NB4 (cell line): ENCODE measurements around the gene JRKL.

Experiments
- DNase-seq: peaks from one replicate; pipeline ENCODE4 v3.0.0; 2010; ENCODE audit warnings: low read depth
- H3K4me3 ChIP-seq: one replicate; pipeline ENCODE4 v1.5.1; 2011; ENCODE audit warnings: mild to moderate bottlenecking, low read depth, low read length, moderate library complexity
- MYC ChIP-seq: IDR thresholded peaks from 2 replicates; pipeline ENCODE4 v1.6.1; 2011; ENCODE audit warnings: low read depth, low read length
- POLR2A ChIP-seq: IDR thresholded peaks from 2 replicates; pipeline ENCODE4 v1.6.1; 2011; ENCODE audit warnings: mild to moderate bottlenecking; ENCODE audit not compliant: insufficient read length; ENCODE audit errors: extremely low read depth
- TF ChIP-seq, protein P1 (sequence below): IDR thresholded peaks from one replicate; pipeline ENCODE4 v1.5.1; 2012; ENCODE audit warnings: low read depth, low read length
- TF ChIP-seq, protein P2 (sequence below): IDR thresholded peaks from 2 replicates; pipeline ENCODE4 v1.6.1; 2011; ENCODE audit warnings: low read depth, low read length

Gene JRKL

DNA sequence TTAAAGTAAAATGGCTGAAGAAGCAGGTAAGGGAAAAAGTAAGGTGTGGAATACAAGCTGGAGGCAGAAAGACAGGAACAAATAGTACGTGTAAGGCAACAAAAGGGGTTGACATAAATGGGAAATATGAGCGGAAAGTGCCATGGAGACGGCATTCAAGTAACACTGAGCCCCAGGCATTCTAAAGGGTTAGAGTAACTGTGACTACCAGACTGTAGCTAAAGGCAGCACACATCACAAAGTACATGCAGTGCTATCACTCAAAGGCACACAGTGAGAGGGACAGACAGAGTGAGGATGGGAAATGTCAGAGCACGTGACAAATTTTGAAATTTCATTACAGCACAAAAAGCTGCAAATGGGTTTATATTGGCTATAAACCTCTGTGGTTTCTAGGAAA is 33.0 kb upstream of the JRKL start:
- no peak for TF ChIP-seq MYC
- no peak for TF ChIP-seq POLR2A
- TF ChIP-seq, protein P1, sequence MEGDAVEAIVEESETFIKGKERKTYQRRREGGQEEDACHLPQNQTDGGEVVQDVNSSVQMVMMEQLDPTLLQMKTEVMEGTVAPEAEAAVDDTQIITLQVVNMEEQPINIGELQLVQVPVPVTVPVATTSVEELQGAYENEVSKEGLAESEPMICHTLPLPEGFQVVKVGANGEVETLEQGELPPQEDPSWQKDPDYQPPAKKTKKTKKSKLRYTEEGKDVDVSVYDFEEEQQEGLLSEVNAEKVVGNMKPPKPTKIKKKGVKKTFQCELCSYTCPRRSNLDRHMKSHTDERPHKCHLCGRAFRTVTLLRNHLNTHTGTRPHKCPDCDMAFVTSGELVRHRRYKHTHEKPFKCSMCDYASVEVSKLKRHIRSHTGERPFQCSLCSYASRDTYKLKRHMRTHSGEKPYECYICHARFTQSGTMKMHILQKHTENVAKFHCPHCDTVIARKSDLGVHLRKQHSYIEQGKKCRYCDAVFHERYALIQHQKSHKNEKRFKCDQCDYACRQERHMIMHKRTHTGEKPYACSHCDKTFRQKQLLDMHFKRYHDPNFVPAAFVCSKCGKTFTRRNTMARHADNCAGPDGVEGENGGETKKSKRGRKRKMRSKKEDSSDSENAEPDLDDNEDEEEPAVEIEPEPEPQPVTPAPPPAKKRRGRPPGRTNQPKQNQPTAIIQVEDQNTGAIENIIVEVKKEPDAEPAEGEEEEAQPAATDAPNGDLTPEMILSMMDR: no peak
- TF ChIP-seq, protein P2, sequence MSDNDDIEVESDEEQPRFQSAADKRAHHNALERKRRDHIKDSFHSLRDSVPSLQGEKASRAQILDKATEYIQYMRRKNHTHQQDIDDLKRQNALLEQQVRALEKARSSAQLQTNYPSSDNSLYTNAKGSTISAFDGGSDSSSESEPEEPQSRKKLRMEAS: no peak
- H3K4me3 ChIP-seq: no peak overlapping the region
- no peak for DNase-seq

DNA sequence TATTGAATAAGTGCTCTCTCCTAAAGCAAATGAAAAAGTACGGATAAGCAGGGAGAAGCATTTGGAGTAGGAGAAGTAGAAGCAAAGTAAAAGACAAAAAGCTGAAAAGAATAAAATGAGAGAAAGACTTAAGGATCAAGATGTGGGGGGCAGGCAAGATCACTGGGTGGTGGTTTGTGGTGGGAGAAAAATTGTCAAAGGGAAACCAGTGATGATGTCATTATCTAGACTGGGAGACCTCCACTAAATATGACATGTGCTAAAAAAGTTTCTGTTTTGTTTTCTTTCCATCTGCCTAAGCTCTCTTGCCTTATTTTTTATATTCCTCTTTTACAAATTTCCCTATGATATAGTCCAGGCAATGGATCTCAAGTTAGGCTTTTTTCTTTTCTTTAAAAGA is 32.0 kb upstream of the JRKL start:
- no peak for TF ChIP-seq MYC
- no peak overlapping the region for H3K4me3 ChIP-seq
- no peak for DNase-seq

DNA sequence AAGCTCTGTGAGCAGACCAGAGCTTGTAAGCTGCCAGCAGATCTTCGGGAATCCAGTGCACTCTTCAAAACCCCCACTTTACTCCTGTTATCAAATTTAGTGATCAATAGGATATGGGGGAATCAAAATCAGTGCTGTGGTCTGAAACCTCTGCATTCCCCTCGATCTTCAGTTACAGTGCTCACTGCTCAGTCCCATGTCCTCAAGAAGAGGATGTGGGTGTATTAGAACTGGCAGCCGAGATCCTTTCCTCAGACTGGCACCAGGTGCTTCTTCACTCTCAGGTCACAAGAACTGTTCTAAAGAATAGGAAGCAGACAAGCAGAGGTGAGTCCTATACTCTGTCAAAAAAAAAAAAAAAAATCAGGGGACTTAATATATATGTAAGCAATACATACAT is 31.5 kb upstream of the JRKL start:
- no peak for TF ChIP-seq POLR2A
- no peak for TF ChIP-seq MYC
- TF ChIP-seq, protein P1: no peak
- TF ChIP-seq, protein P2: no peak
- no peak overlapping the region for H3K4me3 ChIP-seq
- no peak for DNase-seq

DNA sequence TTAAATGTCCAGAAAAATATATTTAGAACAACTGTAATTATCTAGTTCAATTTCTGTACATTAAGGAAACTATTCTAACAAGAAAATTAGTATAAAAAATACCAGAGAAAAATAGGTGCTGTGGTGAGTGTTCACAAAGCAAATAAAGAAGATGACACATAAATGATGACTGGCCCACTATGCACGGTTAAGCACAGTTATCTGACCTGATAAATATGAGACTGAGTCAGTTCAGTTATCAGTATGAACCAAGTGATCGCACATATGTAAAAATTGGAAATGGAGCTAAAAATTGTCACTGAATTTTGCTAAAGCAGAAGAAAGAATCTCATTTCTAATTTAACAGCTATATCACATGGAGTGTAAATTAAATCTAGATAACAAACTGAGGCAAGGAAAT is 28.0 kb upstream of the JRKL start:
- no peak for TF ChIP-seq POLR2A
- TF ChIP-seq, protein P2: no peak
- no peak for TF ChIP-seq MYC
- TF ChIP-seq, protein P1: no peak
- no peak for DNase-seq
- H3K4me3 ChIP-seq: no peak overlapping the region

DNA sequence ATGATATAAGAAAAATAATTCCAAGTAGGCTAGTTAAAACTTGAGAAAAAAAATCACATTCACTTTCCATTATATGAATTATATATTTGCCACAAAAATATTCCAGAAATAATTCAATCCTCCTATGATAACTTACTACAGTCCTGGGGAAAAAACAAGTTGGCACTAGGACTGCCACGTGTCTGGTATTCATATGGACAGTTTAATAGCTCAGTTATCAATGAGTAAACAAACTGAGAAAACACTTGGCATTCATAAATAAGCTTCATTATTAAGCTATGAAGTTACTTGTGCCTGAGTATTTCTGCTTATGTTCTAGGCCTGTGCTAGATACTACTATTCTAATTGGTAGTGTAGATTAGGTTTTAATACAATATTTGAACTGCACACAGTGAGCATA is 24.3 kb upstream of the JRKL start:
- no peak for DNase-seq
- H3K4me3 ChIP-seq: no peak overlapping the region
- TF ChIP-seq MYC (no peak), POLR2A (no peak)
- TF ChIP-seq, protein P2: no peak
- TF ChIP-seq, protein P1: no peak

DNA sequence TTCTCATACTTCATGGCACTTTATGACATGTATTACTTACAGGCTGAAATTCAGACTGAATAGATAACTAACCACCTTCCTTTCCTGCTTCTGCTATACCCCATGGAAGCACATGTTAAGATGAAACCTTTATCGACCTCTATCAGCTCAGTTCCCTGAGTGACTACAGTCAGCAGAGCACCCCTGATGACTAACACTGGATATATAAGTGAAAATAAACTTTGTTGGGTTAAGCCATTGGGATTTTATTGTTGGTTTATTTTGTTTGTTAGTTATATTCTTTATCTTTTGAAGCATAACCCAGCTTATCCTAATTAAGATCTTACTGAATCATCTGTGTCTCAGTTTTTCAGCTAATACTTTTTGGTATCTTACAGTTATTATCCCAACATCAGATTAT is 23.8 kb upstream of the JRKL start:
- no peak overlapping the region for H3K4me3 ChIP-seq
- no peak for DNase-seq
- no peak for TF ChIP-seq MYC
- TF ChIP-seq POLR2A: no peak
- TF ChIP-seq, protein P1: no peak
- TF ChIP-seq, protein P2: no peak
